ENCODE results near the gene BACE1. TPM values are rescaled to one million over a fixed set of nuclear protein-coding genes. Genes with fewer than 3 reads are reported as not detected.

BACE1 gene
- total RNA-seq, 1 donor from 2014 or later = 8.7 TPM

GRCh38 chr11:117299351-117300282 lies 16.4 kb downstream of the BACE1 start:
- TF ChIP-seq, protein P1, sequence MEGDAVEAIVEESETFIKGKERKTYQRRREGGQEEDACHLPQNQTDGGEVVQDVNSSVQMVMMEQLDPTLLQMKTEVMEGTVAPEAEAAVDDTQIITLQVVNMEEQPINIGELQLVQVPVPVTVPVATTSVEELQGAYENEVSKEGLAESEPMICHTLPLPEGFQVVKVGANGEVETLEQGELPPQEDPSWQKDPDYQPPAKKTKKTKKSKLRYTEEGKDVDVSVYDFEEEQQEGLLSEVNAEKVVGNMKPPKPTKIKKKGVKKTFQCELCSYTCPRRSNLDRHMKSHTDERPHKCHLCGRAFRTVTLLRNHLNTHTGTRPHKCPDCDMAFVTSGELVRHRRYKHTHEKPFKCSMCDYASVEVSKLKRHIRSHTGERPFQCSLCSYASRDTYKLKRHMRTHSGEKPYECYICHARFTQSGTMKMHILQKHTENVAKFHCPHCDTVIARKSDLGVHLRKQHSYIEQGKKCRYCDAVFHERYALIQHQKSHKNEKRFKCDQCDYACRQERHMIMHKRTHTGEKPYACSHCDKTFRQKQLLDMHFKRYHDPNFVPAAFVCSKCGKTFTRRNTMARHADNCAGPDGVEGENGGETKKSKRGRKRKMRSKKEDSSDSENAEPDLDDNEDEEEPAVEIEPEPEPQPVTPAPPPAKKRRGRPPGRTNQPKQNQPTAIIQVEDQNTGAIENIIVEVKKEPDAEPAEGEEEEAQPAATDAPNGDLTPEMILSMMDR (conservative IDR thresholded peaks at IDR 0.05; ENCODE audit: low read depth, low read length) = no peak
- no peak overlapping the region for H3K4me3 ChIP-seq (ENCODE audit: low read depth, low read length)
- DNase-seq (ENCODE audit: low read depth) = no peak

- DNase-seq (ENCODE audit: low read depth) = no peak
- TF ChIP-seq, protein P1 (conservative IDR thresholded peaks at IDR 0.05; ENCODE audit: low read depth, low read length) = no peak
- no peak overlapping the region for H3K4me3 ChIP-seq (ENCODE audit: low read depth, low read length)
These were observed 17.9 kb downstream of the BACE1 start for GRCh38 chr11:117298195-117298594.

DNA sequence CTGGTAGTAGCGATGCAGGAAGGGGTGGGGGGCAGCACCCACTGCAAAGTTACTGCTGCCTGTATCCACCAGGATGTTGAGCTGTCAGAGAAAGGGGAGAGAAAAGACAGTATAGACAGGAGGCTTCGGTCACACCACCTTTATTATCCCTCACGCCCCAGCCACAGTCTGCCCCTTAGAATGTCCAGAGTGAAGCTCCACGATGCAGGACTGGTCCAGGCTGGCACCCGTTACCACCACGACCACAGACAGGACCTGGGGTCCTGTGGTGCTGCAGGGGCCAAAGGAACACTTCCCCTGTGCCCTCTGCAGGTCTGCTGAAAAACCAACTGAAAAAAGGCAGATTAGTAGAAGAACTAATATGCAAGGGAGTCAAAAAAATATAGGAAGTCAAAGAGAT lies 19.2 kb downstream of the BACE1 start:
- no peak for DNase-seq (ENCODE audit: low read depth)
- no peak overlapping the region for H3K4me3 ChIP-seq (ENCODE audit: low read depth, low read length)
- TF ChIP-seq, protein P1 (conservative IDR thresholded peaks at IDR 0.05; ENCODE audit: low read depth, low read length) = no peak

- DNase-seq (ENCODE audit: low read depth) = no peak
- H3K4me3 ChIP-seq (ENCODE audit: low read depth, low read length) = no peak overlapping the region
- TF ChIP-seq, protein P1 (conservative IDR thresholded peaks at IDR 0.05; ENCODE audit: low read depth, low read length) = no peak
These were observed 20.5 kb downstream of the BACE1 start for GRCh38 chr11:117295438-117296137.

GRCh38 chr11:117292616-117293015 lies 23.4 kb downstream of the BACE1 start:
- TF ChIP-seq, protein P1 (conservative IDR thresholded peaks at IDR 0.05; ENCODE audit: low read depth, low read length) = no peak
- DNase-seq (ENCODE audit: low read depth) = no peak

DNA sequence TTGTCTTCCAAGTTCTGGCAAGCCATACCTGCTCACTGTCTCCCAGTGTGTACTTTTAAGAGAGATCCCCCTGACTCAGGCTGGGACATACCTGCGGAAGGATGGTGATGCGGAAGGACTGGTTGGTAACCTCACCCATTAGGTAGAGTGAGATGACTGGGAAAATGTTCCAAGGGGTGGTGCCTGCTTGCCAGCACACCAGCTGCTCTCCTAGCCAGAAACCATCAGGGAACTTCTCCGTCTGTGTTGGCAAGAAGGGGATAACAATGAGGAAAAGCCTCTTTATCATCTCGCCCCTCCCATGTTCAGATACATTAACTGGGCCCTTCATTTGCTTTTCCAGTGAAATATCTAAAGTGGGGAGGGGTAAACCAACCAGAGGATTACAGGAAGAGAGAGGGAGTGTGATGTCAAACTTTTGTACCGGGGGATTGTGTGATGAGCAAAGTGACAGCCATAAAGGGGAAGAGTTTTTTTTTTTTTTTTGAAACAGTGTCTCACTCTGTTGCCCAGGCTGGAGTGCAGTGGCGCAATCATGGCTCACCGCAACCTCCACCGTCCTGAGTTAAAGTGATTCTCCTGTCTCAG lies 25.2 kb downstream of the BACE1 start, which contains the start of gene BACE1-AS:
Gene BACE1-AS, plus strand, starts transcription at position 538 of the 588 bp plus-strand sequence.
- no peak for DNase-seq (ENCODE audit: low read depth)
- no peak within 1 kb of the TSS for H3K4me3 ChIP-seq (ENCODE audit: low read depth, low read length)

More at GRCh38 chr11:117292616-117293015, 23.4 kb downstream of the BACE1 start:
- no peak overlapping the region for H3K4me3 ChIP-seq (ENCODE audit: low read depth, low read length)

More for the DNA sequence above, 25.2 kb downstream of the BACE1 start, which contains the start of gene BACE1-AS:
- TF ChIP-seq, protein P1 (conservative IDR thresholded peaks at IDR 0.05; ENCODE audit: low read depth, low read length) = no peak

All from epithelial cell of proximal tubule (primary cell).